Measurements from ENCODE around the gene PGK1.
"Not testable (repeated sequence)": the region's sequence is repeated elsewhere in the genome, so short reads cannot be mapped to it uniquely, and the experiment has no call there.

Gene PGK1

DNA sequence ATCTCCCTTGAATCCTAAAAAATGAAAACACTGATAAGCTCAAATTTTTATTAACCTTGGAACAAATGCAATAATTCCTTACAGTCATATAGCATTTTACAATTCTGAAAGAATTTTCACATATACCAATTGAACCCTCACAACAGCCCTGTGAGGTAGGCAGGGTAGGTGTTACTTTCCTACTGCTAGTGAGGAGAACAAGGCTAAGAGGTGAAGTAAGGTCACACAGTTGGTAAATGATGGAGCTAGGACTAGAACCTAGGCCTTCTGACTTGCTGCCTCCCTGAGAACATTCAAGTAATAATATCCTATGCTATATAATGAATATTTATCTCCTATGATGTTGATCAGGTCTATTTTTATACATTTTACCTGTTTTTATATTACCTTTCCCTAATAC lies 25.7 kb downstream of the PGK1 start:
- H3K27me3 Mint-ChIP-seq (ENCODE audit: low read depth): no peaks in the 10 kb centered on the region
- H3K4me3 Mint-ChIP-seq: no peak overlapping the region
- no peak overlapping the region for H3K27ac Mint-ChIP-seq
- peaks cover 40% of the 10 kb centered on the region for H3K36me3 Mint-ChIP-seq (ENCODE audit: low read depth)
- no peaks in the 10 kb centered on the region for H3K9me3 Mint-ChIP-seq
- peaks cover 11% of the 10 kb centered on the region for H3K4me1 Mint-ChIP-seq (ENCODE audit: low read depth)

DNA sequence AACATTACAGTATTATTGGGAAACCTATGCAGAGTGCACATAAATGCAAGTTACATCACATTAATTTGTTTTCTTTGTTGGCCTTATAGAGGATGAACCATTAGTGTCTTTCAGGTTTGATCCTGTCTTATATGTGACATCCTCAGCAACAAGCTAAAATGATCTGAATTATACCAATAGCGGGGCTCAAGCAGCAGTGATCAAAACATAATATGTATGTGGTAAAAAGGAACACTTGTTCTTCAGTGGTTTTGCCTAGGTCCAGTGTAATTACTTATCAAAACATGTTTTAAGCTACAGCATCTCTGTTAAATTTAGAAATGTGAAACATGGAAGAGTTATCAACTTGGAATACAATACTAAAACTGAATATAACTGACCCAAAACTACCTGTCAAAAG lies 26.3 kb downstream of the PGK1 start:
- Mint-ChIP-seq H3K27me3 (ENCODE audit: low read depth) (no peaks in the 10 kb centered on the region), H3K4me1 (ENCODE audit: low read depth) (peaks cover 9% of the 10 kb centered on the region), H3K36me3 (ENCODE audit: low read depth) (peaks cover 37% of the 10 kb centered on the region), H3K27ac (no peak overlapping the region), H3K4me3 (no peak overlapping the region), H3K9me3 (no peaks in the 10 kb centered on the region)

DNA sequence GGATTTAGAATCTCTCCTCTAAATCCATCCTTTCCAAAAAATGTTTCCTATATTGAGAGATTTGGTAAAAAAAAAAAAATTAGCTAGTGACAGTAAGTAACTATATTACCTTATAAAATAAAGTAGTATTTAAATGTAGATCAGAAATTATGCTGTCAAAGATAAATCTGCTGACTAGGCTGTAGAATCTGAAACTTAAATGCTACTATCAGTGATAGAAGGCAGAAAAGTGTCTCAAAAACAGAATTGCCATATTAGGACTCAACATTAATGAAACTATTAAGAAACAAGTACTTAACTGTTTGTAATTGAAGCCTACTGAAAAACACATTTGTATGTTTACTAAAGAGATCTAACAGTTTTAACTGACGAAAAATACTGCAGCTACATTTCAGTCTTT lies 27.1 kb downstream of the PGK1 start:
- H3K27ac Mint-ChIP-seq: no peak overlapping the region

DNA sequence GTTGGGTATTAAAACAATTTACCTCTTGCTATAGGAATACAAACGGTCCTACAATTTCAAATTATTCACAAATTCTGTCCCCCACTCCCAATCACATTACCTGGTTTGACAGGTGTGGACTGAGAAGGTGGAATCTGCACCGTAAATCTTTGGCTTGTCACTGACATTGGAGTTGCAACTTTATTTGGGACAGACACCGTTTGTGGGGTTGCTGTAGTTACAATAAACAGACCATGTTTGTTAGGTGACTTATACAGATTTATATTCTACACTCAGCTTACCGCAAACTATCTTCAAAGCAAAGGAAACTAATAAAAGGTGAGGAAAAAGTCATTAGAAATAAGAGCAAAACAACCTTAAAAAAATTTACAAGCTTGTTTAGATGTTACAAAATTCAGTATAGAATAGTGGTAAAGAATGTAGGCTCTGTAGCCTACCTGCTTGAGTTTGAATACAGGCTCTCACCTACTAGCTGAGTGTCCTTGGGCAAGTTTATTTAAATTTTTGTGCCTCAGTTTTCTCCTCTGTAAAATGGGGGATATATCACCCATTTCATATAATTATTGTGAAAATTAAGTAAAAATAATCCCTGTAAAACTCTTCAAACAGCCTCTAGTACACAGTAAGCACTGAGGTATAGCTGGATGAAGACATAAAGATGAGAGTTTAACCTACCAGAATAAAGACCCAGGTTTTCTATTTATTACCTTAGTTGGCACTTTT lies 29.4 kb downstream of the PGK1 start:
- Mint-ChIP-seq H3K9me3 (no peaks in the 10 kb centered on the region), H3K27ac (no peak overlapping the region), H3K36me3 (ENCODE audit: low read depth) (peaks cover 20% of the 10 kb centered on the region), H3K27me3 (ENCODE audit: low read depth) (no peaks in the 10 kb centered on the region), H3K4me1 (ENCODE audit: low read depth) (peaks cover 7% of the 10 kb centered on the region), H3K4me3 (no peak overlapping the region)

More for the DNA sequence above, 27.1 kb downstream of the PGK1 start:
- Mint-ChIP-seq H3K36me3 (ENCODE audit: low read depth) (peaks cover 33% of the 10 kb centered on the region), H3K4me1 (ENCODE audit: low read depth) (peaks cover 6% of the 10 kb centered on the region), H3K4me3 (no peak overlapping the region), H3K9me3 (no peaks in the 10 kb centered on the region), H3K27me3 (ENCODE audit: low read depth) (no peaks in the 10 kb centered on the region)

DNA sequence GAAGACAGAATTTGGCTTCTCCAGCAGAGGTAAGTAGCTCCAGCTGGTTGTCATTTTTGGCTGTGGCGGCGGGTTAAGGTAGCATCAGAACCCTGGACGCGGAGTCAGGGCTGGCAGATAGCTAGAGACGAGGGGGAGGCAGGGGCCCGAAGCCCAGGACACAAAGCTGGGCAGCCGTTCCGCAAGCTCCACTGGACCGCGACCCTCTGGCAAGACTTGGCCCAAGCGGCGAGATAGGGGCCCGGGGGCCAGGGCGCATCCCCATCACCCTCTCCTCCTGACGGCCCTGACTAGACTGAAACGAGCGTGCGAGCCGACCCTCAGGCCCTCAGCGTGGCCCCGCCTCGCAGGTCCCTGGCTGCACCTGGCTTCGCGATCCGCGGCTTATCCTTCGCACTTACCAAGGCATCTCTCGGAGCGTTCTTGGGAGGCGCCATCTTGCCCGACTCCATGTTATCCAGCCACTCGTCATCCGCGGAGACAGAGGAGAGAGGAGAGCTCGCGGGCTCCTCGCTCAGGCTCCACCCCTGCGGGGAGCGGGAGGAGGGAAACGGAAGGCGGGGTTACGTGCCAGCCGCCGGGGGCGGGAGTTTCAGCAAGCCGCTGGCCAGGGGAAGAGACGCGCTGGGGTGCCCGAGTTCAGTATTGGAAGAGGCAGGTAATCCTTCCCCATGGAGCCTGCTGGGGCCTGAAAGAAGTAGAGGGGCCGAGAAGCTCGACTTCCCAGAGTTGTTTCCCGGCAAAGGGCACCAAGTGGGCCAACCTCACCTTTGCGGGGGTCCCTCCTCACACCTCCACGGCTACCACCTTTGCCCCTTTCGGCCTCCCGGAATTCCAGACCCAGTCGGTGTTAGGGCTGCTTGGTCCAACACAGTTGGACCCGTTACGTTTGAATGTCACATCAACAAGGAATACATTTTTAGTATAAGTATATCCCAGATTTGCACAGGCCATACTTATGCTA lies 35.4 kb downstream of the PGK1 start, which contains the start of gene TAF9B:
TAF9B (minus strand) TSS at position 491 of the 964 bp plus-strand sequence; CDS start at position 452, 39 bp downstream.
- Mint-ChIP-seq H3K4me3 (peak within 1 kb of the TSS; percentile 90), H3K36me3 (ENCODE audit: low read depth) (peaks cover 3% of the 10 kb centered on the region), H3K4me1 (ENCODE audit: low read depth) (peaks cover 6% of the 10 kb centered on the region), H3K27me3 (ENCODE audit: low read depth) (no peaks in the 10 kb centered on the region), H3K27ac (peak within 1 kb of the TSS; percentile 93), H3K9me3 (no peaks in the 10 kb centered on the region)

DNA sequence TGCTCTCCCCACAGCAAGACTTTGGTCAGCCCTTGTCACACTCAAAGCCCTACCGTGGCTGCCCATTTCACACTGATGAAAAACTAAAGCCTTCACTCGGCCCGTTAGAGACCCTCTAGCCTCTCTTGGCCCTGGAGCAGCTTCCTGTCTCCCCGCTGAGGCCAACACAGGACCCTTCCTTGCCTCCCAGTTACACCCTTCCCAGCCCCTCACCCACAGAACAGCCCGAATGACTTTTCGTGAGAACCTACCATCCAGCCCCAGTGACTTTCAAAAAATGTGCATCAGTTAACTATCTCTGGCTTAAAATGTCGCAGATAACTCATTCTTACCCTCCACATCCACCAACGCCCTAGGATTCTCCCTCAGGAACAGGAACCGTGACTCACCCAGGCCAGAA lies 36.2 kb downstream of the PGK1 start:
- H3K27ac Mint-ChIP-seq: peak overlapping the region; percentile 69
- H3K4me3 Mint-ChIP-seq: peak overlapping the region; percentile 70
- H3K36me3 Mint-ChIP-seq (ENCODE audit: low read depth): peaks cover 3% of the 10 kb centered on the region
- H3K27me3 Mint-ChIP-seq (ENCODE audit: low read depth): no peaks in the 10 kb centered on the region
- H3K4me1 Mint-ChIP-seq (ENCODE audit: low read depth): peaks cover 6% of the 10 kb centered on the region
- H3K9me3 Mint-ChIP-seq: no peaks in the 10 kb centered on the region

DNA sequence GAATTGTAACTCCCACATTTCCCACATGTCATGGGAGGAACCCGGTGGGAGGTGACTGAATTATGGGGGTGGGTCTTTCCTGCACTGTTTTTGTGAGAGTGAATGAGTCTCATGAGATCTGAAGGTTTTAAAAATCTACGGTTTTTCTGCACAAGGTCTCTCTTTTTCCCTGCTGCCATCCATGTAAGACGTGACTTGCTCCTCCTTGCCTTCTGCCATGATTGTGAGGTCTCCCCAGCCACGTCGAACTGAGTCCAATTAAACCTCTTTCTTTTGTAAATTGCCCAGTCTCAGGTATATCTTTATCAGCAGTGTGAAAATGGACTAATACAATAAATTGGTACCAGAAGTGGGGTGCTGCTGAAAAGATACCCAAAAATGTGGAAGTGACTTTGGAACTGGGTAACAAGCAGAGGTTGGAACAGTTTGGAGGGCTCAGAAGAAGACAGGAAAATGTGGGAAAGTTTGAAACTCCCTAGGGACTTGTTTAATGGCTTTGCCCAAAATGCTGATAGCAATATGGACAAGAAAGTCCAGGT lies 43.0 kb downstream of the PGK1 start:
- not testable (repeated sequence) for H3K4me1 Mint-ChIP-seq (ENCODE audit: low read depth); H3K27ac Mint-ChIP-seq; H3K27me3 Mint-ChIP-seq (ENCODE audit: low read depth); H3K4me3 Mint-ChIP-seq; H3K36me3 Mint-ChIP-seq (ENCODE audit: low read depth)
- peaks cover 27% of the 10 kb centered on the region for H3K9me3 Mint-ChIP-seq

DNA sequence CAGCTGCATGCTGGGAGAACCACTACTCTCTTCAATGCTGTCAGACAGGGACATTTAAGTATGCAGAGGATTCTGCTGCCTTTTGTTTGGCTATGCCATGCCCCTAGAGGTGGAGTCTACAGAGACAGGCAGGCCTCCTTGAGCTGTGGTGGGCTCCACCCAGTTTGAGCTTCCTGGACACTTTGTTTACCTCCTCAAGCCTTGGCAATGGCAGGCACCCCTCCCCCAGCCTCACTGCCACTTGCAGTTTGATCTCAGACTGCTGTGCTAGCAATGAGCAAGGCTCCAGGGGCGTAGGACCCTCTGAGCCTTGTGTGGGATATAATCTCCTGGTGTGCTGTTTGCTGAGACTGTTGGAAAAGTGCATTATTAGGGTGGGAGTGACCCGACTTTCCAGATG lies 53.3 kb downstream of the PGK1 start:
- not testable (repeated sequence) for H3K27me3 Mint-ChIP-seq (ENCODE audit: low read depth); H3K9me3 Mint-ChIP-seq; H3K4me1 Mint-ChIP-seq (ENCODE audit: low read depth); H3K27ac Mint-ChIP-seq; H3K4me3 Mint-ChIP-seq; H3K36me3 Mint-ChIP-seq (ENCODE audit: low read depth)

DNA sequence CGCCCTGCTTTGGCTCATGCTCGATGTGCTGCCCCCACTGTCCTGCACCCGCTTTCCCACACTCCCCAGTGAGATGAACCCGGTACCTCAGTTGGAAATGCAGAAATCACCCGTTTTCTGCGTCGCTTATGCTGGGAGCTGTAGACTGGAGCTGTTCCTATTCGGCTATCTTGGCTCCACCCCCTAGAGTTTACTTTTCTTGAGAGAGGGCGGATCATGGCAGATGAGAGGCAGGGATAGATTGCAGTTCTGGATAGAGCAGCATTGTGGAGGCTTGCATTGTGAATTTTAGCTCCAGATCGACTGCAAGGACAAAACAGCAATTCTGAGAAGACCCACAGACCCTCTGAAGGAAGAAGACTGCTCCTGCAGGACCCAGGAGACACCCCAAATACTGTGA lies 53.8 kb downstream of the PGK1 start:
- not testable (repeated sequence) for H3K9me3 Mint-ChIP-seq; H3K36me3 Mint-ChIP-seq (ENCODE audit: low read depth); H3K27me3 Mint-ChIP-seq (ENCODE audit: low read depth); H3K27ac Mint-ChIP-seq; H3K4me3 Mint-ChIP-seq; H3K4me1 Mint-ChIP-seq (ENCODE audit: low read depth)

DNA sequence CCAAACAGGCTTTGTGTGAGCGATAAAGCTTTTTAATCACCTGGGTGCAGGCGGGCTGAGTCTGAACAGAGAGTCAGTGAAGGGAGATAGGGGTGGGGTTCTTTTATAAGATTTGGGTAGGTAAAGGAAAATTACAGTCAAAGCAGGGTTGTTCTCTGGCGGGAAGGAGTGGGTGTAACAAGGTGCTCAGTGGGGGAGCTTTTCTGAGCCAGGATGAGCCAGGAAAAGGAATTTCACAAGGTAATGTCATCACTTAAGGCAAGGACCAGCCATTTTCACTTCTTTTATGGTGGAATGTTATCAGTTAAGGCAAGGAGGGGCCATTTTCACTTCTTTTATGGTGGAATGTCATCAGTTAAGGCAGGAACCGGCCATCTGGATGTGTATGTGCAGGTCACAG lies 56.7 kb downstream of the PGK1 start:
- H3K27me3 Mint-ChIP-seq (ENCODE audit: low read depth); H3K4me1 Mint-ChIP-seq (ENCODE audit: low read depth); H3K27ac Mint-ChIP-seq; H3K4me3 Mint-ChIP-seq; H3K36me3 Mint-ChIP-seq (ENCODE audit: low read depth): not testable (repeated sequence)
- peaks cover 10% of the 10 kb centered on the region for H3K9me3 Mint-ChIP-seq

DNA sequence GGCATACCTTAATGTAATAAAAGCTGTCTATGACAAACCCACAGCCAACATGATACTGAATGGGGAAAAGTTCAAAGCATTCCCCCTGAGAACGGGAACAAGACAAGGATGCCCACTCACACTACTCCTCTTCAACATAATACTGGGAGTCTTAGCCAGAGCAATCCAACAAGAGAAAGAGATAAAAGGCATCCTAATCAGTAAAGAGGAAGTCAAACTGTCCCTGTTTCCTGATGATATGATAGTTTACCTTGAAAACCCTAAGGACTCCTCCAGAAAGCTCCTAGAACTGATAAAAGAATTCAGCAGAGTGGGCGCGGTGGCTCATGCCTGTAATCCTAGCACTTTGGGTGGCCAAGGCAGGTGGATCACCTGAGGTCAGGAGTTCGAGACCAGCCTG lies 59.1 kb downstream of the PGK1 start:
- H3K9me3 Mint-ChIP-seq: peaks cover 10% of the 10 kb centered on the region
- H3K4me3 Mint-ChIP-seq; H3K36me3 Mint-ChIP-seq (ENCODE audit: low read depth); H3K27ac Mint-ChIP-seq; H3K27me3 Mint-ChIP-seq (ENCODE audit: low read depth); H3K4me1 Mint-ChIP-seq (ENCODE audit: low read depth): not testable (repeated sequence)

DNA sequence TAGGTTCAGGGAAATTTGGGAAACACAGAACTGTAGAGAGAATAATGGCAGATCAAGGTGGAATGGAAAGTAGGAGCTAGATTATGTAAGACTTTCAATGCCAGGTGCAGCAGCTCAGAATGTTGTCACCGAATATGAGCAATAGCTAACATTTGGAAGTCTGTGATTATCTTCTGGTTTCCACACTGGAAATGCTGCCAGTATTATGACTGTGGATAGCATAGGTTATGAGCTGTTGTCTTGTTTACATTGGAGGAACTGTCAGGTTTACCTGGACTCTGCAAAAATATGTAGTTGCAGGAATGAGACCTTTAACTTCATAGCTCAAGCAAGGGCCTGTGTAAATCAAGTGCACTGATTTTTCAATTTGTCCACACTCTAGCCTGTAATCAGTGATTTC lies 61.4 kb downstream of the PGK1 start:
- H3K27me3 Mint-ChIP-seq (ENCODE audit: low read depth): no peaks in the 10 kb centered on the region
- H3K27ac Mint-ChIP-seq: no peak overlapping the region
- peaks cover 10% of the 10 kb centered on the region for H3K9me3 Mint-ChIP-seq
- H3K36me3 Mint-ChIP-seq (ENCODE audit: low read depth): peaks cover 5% of the 10 kb centered on the region
- H3K4me3 Mint-ChIP-seq: no peak overlapping the region
- H3K4me1 Mint-ChIP-seq (ENCODE audit: low read depth): peaks cover 4% of the 10 kb centered on the region

DNA sequence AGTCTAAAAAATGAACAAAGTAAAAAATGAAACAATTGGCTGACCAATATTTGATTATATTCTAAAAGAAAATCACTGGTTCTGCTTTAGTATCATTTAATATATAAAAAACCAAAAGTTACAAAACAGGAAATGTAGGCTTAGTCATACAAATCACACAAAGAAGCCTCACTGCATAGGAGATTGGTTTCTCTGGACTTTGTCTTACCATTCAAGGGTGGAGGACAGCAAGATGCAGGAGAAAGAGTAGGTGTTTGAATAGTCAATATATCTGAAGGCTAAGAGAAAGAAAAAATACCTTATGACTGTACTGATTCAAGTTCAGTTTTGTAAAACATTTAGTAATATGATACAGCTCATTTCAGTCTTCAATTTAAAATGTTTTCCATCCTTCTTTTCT lies 64.0 kb downstream of the PGK1 start:
- no peaks in the 10 kb centered on the region for H3K4me1 Mint-ChIP-seq (ENCODE audit: low read depth)
- H3K36me3 Mint-ChIP-seq (ENCODE audit: low read depth): no peaks in the 10 kb centered on the region
- H3K4me3 Mint-ChIP-seq: no peak overlapping the region
- no peak overlapping the region for H3K27ac Mint-ChIP-seq
- H3K27me3 Mint-ChIP-seq (ENCODE audit: low read depth): no peaks in the 10 kb centered on the region
- no peaks in the 10 kb centered on the region for H3K9me3 Mint-ChIP-seq

Measured in T-helper 1 cell treated with Interleukin-12 subunit alpha and Interleukin-12 subunit beta and Interleukin-4 antibody, amounts not matched to agents 30 μg/mL and 1 μg/mL, for 36 hours (primary cell).